ENCODE measurements around the gene ZNF629. TPM values are rescaled to one million over a fixed set of nuclear protein-coding genes. Genes with fewer than 3 reads are reported as not detected.

ZNF629 gene
- total RNA-seq, 1 donor from 2014 or later, result 35.5 TPM

- H3K27me3 Mint-ChIP-seq, result no peaks in the 10 kb centered on the region
- H3K4me3 Mint-ChIP-seq, result no peak overlapping the region
- peaks cover 5% of the 10 kb centered on the region for H3K36me3 Mint-ChIP-seq
- peaks cover 27% of the 10 kb centered on the region for H3K4me1 Mint-ChIP-seq (ENCODE audit: unreplicated experiment)
- TF ChIP-seq CTCF (conservative IDR thresholded peaks at IDR 0.05), result no peak
- no peak overlapping the region for H3K27ac Mint-ChIP-seq
- DNase-seq (ENCODE audit: extremely low spot score, unreplicated experiment), result no peak
- no peaks in the 10 kb centered on the region for H3K9me3 Mint-ChIP-seq
Observed at GRCh38 chr16:30783280-30784109, 3.5 kb downstream of the ZNF629 start.

- no peak for TF ChIP-seq CTCF (conservative IDR thresholded peaks at IDR 0.05)
- no peak overlapping the region for H3K4me3 Mint-ChIP-seq
- peaks cover 5% of the 10 kb centered on the region for H3K36me3 Mint-ChIP-seq
- DNase-seq (ENCODE audit: extremely low spot score, unreplicated experiment), result no peak
- H3K27me3 Mint-ChIP-seq, result no peaks in the 10 kb centered on the region
- peaks cover 24% of the 10 kb centered on the region for H3K4me1 Mint-ChIP-seq (ENCODE audit: unreplicated experiment)
- no peaks in the 10 kb centered on the region for H3K9me3 Mint-ChIP-seq
- H3K27ac Mint-ChIP-seq, result no peak overlapping the region
Observed at GRCh38 chr16:30782486-30783279, 4.3 kb downstream of the ZNF629 start.

GRCh38 chr16:30780549-30780948 is 6.5 kb downstream of the ZNF629 start:
- H3K27me3 Mint-ChIP-seq, result no peaks in the 10 kb centered on the region
- no peak overlapping the region for H3K4me3 Mint-ChIP-seq
- peaks cover 29% of the 10 kb centered on the region for H3K4me1 Mint-ChIP-seq (ENCODE audit: unreplicated experiment)
- no peak overlapping the region for H3K27ac Mint-ChIP-seq
- H3K36me3 Mint-ChIP-seq, result peaks cover 5% of the 10 kb centered on the region
- no peak for TF ChIP-seq CTCF (conservative IDR thresholded peaks at IDR 0.05)
- DNase-seq (ENCODE audit: extremely low spot score, unreplicated experiment), result no peak
- no peaks in the 10 kb centered on the region for H3K9me3 Mint-ChIP-seq

- no peak for TF ChIP-seq CTCF (conservative IDR thresholded peaks at IDR 0.05)
- Mint-ChIP-seq H3K9me3 (no peaks in the 10 kb centered on the region), H3K27me3 (no peaks in the 10 kb centered on the region), H3K27ac (no peak overlapping the region), H3K4me1 (ENCODE audit: unreplicated experiment) (peaks cover 24% of the 10 kb centered on the region), H3K36me3 (peaks cover 5% of the 10 kb centered on the region), H3K4me3 (no peak overlapping the region)
- DNase-seq (ENCODE audit: extremely low spot score, unreplicated experiment), result no peak
Observed at GRCh38 chr16:30780021-30780420, 7.0 kb downstream of the ZNF629 start.

- Mint-ChIP-seq H3K27me3 (no peaks in the 10 kb centered on the region), H3K36me3 (peaks cover 5% of the 10 kb centered on the region), H3K4me3 (no peak overlapping the region), H3K9me3 (no peaks in the 10 kb centered on the region), H3K27ac (peak overlapping the region; percentile 63), H3K4me1 (ENCODE audit: unreplicated experiment) (peaks cover 20% of the 10 kb centered on the region)
- DNase-seq (ENCODE audit: extremely low spot score, unreplicated experiment), result no peak
- TF ChIP-seq CTCF (conservative IDR thresholded peaks at IDR 0.05), result no peak
Observed at GRCh38 chr16:30779596-30779995, 7.4 kb downstream of the ZNF629 start.

All from type B pancreatic cell (in vitro differentiated cells).